Measurements from ENCODE around the gene ARAP3.

- TF ChIP-seq, protein P1, sequence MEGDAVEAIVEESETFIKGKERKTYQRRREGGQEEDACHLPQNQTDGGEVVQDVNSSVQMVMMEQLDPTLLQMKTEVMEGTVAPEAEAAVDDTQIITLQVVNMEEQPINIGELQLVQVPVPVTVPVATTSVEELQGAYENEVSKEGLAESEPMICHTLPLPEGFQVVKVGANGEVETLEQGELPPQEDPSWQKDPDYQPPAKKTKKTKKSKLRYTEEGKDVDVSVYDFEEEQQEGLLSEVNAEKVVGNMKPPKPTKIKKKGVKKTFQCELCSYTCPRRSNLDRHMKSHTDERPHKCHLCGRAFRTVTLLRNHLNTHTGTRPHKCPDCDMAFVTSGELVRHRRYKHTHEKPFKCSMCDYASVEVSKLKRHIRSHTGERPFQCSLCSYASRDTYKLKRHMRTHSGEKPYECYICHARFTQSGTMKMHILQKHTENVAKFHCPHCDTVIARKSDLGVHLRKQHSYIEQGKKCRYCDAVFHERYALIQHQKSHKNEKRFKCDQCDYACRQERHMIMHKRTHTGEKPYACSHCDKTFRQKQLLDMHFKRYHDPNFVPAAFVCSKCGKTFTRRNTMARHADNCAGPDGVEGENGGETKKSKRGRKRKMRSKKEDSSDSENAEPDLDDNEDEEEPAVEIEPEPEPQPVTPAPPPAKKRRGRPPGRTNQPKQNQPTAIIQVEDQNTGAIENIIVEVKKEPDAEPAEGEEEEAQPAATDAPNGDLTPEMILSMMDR (IDR thresholded peaks at IDR 0.05) = no peak
- TF ChIP-seq TCF7L2 (IDR thresholded peaks at IDR 0.05; ENCODE audit: low read depth, low read length) (no peak), POLR2AphosphoS5 (IDR thresholded peaks at IDR 0.05; ENCODE audit: low read depth, low read length) (no peak), SIN3A (IDR thresholded peaks at IDR 0.05; ENCODE audit: borderline replicate concordance, insufficient read depth, low read depth, low read length) (no peak)
Measured at GRCh38 chr5:141611289-141611688, 70.7 kb downstream of the ARAP3 start.
